GM18867 (cell line): ENCODE results near the gene UPF1.
A peak's percentile ranks its signal among the peaks of the same experiment; 100 is the strongest.
"Not testable (repeated sequence)": the region's sequence is repeated elsewhere in the genome, so short reads cannot be mapped to it uniquely, and the experiment has no call there.

ENCODE experiments used
- ATAC-seq: cut with Tn5 transposase; IDR thresholded peaks from one replicate; pipeline ENCODE4 v1.9.1; 2021; ENCODE audit warnings: mild to moderate bottlenecking, moderate library complexity; ENCODE audit not compliant: unreplicated experiment

UPF1 gene

GRCh38 chr19:18798384-18799352 is 33.1 kb upstream of the UPF1 start:
- no peak for ATAC-seq

GRCh38 chr19:18799389-18799970 is 32.3 kb upstream of the UPF1 start:
- ATAC-seq = no peak

- no peak for ATAC-seq
Measured at GRCh38 chr19:18800079-18800478, 31.7 kb upstream of the UPF1 start.

DNA sequence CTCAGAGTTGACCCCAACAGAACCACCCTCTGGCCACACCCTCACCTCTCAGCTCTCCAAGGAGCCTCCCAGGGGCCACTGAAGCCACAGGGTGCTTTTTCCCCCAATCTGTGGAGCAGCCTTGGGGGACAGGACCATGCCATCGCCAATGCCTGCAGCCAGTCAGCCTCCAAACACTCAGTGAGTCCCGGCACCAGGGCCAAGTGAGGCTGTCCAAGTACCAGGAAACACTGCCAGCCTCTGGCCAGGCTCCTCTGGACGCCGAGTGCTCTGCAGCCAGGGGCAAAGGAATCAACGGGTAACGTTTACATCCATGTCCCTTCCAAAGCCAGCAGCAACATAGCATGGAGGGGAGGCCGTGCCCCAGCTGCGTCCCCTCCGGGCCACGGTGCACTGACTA is 31.1 kb upstream of the UPF1 start:
- no peak for ATAC-seq

DNA sequence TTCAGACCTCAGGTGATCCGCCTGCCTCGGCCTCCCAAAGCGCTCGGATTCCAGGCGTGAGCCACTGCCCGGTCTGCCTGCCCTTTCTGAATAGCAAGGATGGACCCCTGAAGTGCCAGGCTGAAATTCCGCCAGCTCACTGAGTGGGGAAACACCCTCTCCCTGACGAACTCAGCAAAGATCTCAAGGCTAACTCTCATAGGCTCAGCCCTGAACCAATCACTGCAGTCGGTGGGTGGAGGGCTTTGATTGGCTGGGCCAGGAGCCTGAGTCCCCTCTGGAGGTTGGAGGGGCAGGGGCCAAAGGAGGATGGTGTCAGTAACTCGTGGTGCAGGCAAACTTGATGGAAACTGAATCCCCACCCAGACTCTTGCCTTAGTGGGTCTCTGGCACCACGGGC is 29.4 kb upstream of the UPF1 start:
- no peak for ATAC-seq

DNA sequence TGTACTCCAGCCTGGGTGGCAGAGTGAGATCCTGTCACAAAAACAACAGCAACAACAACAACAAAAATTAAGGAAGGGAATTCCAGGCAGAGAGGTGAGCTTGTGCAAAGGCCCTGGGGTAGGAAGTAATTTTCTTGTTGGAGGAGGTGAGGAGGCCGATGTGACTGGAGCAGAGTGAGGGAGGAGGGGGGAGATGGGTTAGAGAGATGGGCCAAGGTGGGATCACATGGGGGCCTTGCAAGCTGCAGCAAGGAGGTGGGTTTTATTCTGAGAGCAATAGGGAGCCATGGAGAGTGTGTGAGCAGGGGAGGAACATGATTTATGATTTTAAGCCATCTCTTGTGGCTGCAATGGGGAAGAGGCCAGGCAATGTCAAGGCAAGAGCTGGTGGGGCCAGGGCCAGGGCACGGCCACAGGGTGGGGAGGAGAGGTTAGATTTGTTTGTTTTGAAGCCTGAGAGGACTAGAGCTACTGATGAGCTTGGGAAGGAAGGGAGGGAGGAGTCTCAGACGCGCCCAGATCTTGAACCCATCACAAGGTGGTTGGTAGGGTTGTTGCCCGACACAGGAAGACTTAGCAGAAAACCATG is 28.1 kb upstream of the UPF1 start:
- ATAC-seq = no peak

DNA sequence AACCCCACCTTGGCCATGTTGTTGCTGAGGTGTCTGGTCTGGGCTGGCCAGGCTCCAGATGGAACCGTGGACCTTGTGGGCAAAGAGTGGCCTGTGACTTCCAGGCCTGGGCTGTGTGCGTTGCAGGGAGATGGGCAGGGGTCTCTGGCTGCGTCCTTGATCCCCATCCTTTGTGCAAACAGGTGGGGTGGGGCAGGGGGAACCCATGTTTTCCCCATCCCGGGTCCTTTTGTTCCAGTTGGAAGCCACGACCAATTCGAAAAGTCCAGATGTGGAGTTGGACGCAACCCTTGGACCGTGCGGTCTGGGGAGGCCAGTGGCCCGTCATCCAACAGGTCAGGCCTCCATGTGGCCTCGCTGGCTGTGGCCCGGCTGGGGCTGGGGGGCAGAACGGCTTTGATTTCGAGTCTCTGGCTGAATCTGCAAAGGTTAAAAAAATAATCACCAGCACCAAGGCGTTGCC is 27.6 kb upstream of the UPF1 start:
- ATAC-seq = no peak

GRCh38 chr19:18804643-18805042 is 27.1 kb upstream of the UPF1 start:
- ATAC-seq = no peak

GRCh38 chr19:18807861-18808331 is 23.9 kb upstream of the UPF1 start:
- no peak for ATAC-seq

DNA sequence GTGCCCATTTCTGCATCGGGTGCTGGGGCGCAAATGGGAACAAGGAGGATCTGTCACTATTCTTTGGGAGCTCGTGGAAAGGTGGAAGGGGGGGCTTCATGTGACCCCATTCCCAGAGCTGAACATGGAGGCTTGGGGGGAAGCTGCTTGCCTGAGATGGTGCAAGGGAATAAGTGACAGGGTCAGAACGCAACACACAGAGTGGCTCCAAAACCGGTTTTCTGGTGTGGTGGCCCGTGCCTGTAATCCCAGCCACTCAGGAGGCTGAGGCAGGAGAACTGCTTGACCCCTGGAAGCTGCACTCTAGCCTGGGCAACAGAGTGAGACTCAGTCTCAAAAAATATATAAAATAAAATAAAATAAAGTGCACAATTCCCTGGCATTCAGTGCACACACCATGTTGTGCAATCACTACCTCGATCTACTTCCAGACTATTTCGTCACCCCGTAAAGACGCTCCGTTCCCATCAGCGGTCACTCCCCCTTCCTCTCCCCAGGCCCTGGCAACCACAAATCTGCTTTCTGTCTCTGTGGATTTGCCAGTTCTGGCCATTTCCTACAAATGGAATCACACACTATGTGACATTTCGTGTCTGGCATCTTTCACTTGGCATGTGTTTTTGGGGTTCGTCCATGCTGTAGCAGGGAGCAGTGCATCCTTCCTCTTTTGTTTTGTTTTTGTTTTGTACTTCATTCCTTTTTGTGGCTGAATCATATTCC is 22.4 kb upstream of the UPF1 start:
- ATAC-seq = no peak

DNA sequence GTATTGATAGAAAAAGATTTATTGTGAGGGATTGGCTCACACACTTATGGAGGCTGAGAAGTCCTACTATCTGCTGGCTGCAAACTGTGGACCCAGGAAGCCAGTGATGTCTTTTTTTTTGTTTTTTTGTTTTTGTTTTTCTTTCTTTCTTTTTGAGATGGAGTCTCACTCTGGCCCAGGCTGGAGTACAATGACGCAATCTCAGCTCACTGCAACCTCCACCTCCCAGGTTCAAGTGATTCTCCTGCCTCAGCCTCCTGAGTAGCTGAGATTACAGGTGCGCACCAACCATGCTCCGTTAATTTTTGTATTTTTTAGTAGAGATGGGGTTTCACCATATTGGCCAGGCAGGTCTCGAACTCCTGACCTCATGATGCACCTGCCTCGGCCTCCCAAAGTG is 20.1 kb upstream of the UPF1 start:
- ATAC-seq = not testable (repeated sequence)

- ATAC-seq = no peak
Measured at GRCh38 chr19:18814063-18814462, 17.7 kb upstream of the UPF1 start.

GRCh38 chr19:18815673-18816072 is 16.1 kb upstream of the UPF1 start:
- ATAC-seq = no peak

DNA sequence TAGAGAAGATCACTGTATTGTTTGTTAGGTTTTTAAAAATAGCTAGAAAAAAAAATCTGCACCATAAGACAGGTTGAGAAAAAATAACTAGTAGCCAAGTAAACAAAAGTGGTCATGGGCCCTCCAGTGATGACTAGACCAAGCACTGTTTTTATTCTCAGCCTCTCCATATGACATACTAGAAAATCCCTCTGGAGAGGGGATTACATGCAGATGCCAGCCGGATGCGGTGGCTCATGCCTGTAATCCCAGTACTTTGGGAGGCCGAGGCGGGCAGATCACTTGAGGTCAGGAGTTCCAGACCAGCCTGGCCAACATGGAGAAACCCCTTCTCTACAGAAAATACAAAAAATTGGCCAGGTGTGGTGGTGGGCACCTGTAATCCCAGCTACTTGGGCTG is 15.1 kb upstream of the UPF1 start:
- not testable (repeated sequence) for ATAC-seq

DNA sequence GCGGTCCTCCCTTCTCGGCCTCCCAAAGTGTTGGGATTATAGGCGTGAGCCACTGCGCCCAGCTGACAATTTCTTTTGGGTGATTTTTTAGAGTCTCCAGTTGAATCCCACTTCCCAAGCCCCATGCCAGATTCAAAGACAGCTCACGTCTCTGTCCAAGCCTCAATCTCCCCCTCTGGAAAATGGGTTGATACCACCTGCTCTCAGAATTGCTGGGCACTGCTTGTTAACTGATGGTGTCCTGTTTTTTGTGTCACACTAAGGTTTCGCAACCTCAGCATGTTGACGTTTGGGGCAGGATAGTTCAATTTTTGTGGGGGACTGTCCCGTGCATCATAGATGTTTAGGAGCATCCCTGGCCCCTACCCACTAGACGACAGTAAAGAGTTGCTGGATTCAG is 14.2 kb upstream of the UPF1 start:
- ATAC-seq = no peak

- ATAC-seq = no peak
Measured at GRCh38 chr19:18828786-18829185, 3.0 kb upstream of the UPF1 start.

- ATAC-seq = no peak
Measured at GRCh38 chr19:18830488-18830887, 1.3 kb upstream of the UPF1 start.

DNA sequence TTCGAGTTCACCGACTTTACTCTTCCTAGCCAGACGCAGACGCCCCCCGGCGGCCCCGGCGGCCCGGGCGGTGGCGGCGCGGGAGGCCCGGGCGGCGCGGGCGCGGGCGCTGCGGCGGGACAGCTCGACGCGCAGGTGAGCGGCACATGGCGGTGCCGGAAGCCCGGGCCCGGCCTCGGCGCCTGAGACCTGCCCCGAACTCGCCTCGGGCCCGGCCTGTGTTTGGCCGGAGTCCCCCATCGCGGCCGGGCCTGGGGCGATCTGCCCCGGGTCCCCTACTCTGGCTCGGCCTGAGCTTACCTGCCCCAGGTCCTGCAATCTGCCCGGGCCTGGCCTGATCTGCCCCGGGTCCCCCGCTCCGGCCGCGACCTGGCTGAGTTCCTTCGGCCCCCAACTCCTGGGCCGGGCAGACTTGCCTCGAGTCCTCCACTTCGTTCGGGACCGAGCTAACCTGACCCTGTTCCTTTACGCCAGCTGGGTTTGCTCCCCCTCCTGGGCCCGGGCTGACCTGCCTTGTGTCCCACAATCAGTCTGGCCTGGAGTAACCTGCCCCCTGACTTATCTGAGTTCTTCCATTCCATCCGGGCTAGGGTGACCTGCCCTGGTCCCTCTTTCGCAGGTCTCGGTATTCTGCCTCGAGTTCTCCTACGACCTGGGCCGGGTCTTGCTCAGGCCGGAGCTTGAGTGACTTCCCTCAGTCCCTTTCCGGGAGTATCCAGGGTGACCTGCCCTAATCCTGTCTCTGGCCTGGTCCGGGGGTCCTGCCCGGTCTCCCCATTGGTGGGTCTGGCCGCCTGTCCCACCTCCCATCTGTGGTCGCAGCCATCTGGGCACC is 764 bp downstream of the UPF1 start:
- peak; percentile 21 for ATAC-seq

- ATAC-seq = no peak
Measured at GRCh38 chr19:18833141-18833476, 1.4 kb downstream of the UPF1 start.
